A549 (cell line): Measurements from ENCODE around the gene NRXN3. TPM values are rescaled to one million over a fixed set of nuclear protein-coding genes. Genes with fewer than 3 reads are reported as not detected.

Source experiments
- ATAC-seq, 2 experiments: fragments of 200-7000 bp in 1 of 2; fragments of >200 bp in 1 of 2; cut with Nextera tagmentation in 1 of 2; cut with Tn5 transposase in 1 of 2; 3 replicates each; pipeline versions ENCODE4 v1.8.0 to v1.9.1; 2018 to 2020; ENCODE audit warnings: mild to moderate bottlenecking in 1 of 2, moderate library complexity in 1 of 2
- CTCF ChIA-PET: fragments of 300-600 bp; sonication (Branson Sonifier 250); formaldehyde crosslinking; extraction: SDS; loops from one replicate; lab custom pipeline; 2021; ENCODE audit warnings: antibody characterized with exemption, inconsistent platforms; lab: Yijun Ruan, JAX
- POLR2A ChIA-PET: fragments of 350-600 bp; formaldehyde crosslinking; extraction: SDS; loops from one replicate; lab custom pipeline; 2021; ENCODE audit warnings: antibody characterized with exemption, inconsistent platforms; lab: Yijun Ruan, JAX
- DNase-seq, 2 experiments: peaks; one replicate each; pipeline versions ENCODE4 v3.0.0 to v3.0.0-alpha.2; 2011 to 2016; ENCODE audit warnings: low read depth in 1 of 2, low spot score in 1 of 2
- FAIRE-seq: peaks from 2 replicates; lab custom pipeline; 2011; peaks lifted over from hg19 to GRCh38; lab: Jason Lieb, UNC
- H3K27ac ChIP-seq, 2 experiments: fragments of >200 bp; sonication (Bioruptor Twin); formaldehyde crosslinking; 3 replicates each; pipeline ENCODE4 v1.5.1; 2016 to 2017
- H3K4me1 ChIP-seq: fragments of >200 bp; sonication (Bioruptor Twin); formaldehyde crosslinking; 3 replicates; pipeline ENCODE4 v1.6.1; 2016
- H3K4me2 ChIP-seq: fragments of >200 bp; sonication (Bioruptor Twin); formaldehyde crosslinking; 3 replicates; pipeline ENCODE4 v1.6.1; 2016
- H3K4me3 ChIP-seq: fragments of >200 bp; sonication (Bioruptor Twin); formaldehyde crosslinking; 3 replicates; pipeline ENCODE4 v1.5.1; 2016
- H3K9me3 ChIP-seq: fragments of >200 bp; sonication (Bioruptor Twin); formaldehyde crosslinking; 3 replicates; pipeline ENCODE4 v1.6.1; 2016
- ATOH8 ChIP-seq: fragments of 250-450 bp; sonication (Bioruptor Pico); IDR thresholded peaks from 2 replicates; pipeline ENCODE4 v1.5.0; 2020; ENCODE audit warnings: low read depth, mild to moderate bottlenecking, moderate library complexity
- CBX2 ChIP-seq: fragments of 200-600 bp; sonication (generic); IDR thresholded peaks from 2 replicates; pipeline ENCODE4 v1.6.1; 2016; ENCODE audit warnings: low read depth, mild to moderate bottlenecking, borderline replicate concordance
- CEBPB ChIP-seq, 2 experiments: fragments of >200 bp in 1 of 2; sonication (Bioruptor Twin) in 1 of 2; formaldehyde crosslinking in 1 of 2; IDR thresholded peaks; 2 replicates each; pipeline ENCODE4 v1.6.1; 2012 to 2016
- CHD2 ChIP-seq: fragments of 150-350 bp; IDR thresholded peaks from 2 replicates; pipeline ENCODE4 v1.6.1; 2014; ENCODE audit warnings: low read length; ENCODE audit not compliant: partially characterized antibody
- CTCF ChIP-seq: fragments of >200 bp; sonication (Bioruptor Twin); formaldehyde crosslinking; IDR thresholded peaks from 3 replicates; pipeline ENCODE4 v1.5.1; 2016
- EHF ChIP-seq: fragments of 250-450 bp; sonication (Bioruptor Pico); IDR thresholded peaks from 2 replicates; pipeline ENCODE4 v1.5.0; 2020; ENCODE audit warnings: mild to moderate bottlenecking
- EHMT2 ChIP-seq: fragments of 200-600 bp; sonication (generic); IDR thresholded peaks from 2 replicates; pipeline ENCODE4 v1.6.1; 2016; ENCODE audit warnings: antibody characterized with exemption, low read depth, mild to moderate bottlenecking, moderate library complexity
- EP300 ChIP-seq, 2 experiments: fragments of >200 bp; sonication (Bioruptor Twin); formaldehyde crosslinking; IDR thresholded peaks; 2 replicates in 1 of 2; 3 replicates in 1 of 2; pipeline ENCODE4 v1.6.1; 2016 to 2017
- FOSB ChIP-seq: fragments of 250-450 bp; sonication (Bioruptor Pico); IDR thresholded peaks from 2 replicates; pipeline ENCODE4 v1.5.0; 2020; ENCODE audit warnings: mild to moderate bottlenecking, moderate library complexity
- FOSL2 ChIP-seq, 2 experiments: fragments of 450-650 bp in 1 of 2; fragments of >200 bp in 1 of 2; sonication (Bioruptor Twin) in 1 of 2; formaldehyde crosslinking; IDR thresholded peaks; 2 replicates each; pipeline versions ENCODE4 v1.5.0 to v1.6.1; 2016 to 2020; ENCODE audit warnings: mild to moderate bottlenecking in 1 of 2, moderate library complexity in 1 of 2
- GATA3 ChIP-seq: IDR thresholded peaks from 2 replicates; pipeline ENCODE4 v1.6.1; 2012; ENCODE audit warnings: borderline replicate concordance
- HDAC2 ChIP-seq: fragments of 200-600 bp; sonication (generic); IDR thresholded peaks from 2 replicates; pipeline ENCODE4 v1.6.1; 2016
- HOXA7 ChIP-seq: fragments of 250-450 bp; sonication (Bioruptor Pico); IDR thresholded peaks from 2 replicates; pipeline ENCODE4 v1.5.0; 2020; ENCODE audit warnings: mild to moderate bottlenecking, moderate library complexity
- KDM5A ChIP-seq: fragments of 200-600 bp; sonication (generic); IDR thresholded peaks from 2 replicates; pipeline ENCODE4 v1.6.1; 2016; ENCODE audit warnings: antibody characterized with exemption, mild to moderate bottlenecking
- MAFK ChIP-seq: fragments of 450-650 bp; IDR thresholded peaks from 2 replicates; pipeline ENCODE4 v1.6.1; 2014; ENCODE audit not compliant: partially characterized antibody
- MAX ChIP-seq: IDR thresholded peaks from 2 replicates; pipeline ENCODE4 v1.6.1; 2012
- NPAS2 ChIP-seq: fragments of 250-450 bp; sonication (Bioruptor Pico); IDR thresholded peaks from 2 replicates; pipeline ENCODE4 v1.8.0; 2022; ENCODE audit warnings: mild to moderate bottlenecking, moderate library complexity, borderline replicate concordance
- NR3C1 ChIP-seq: fragments of >200 bp; sonication (Bioruptor Twin); formaldehyde crosslinking; IDR thresholded peaks from 3 replicates; pipeline ENCODE4 v1.6.1; 2017
- PBX3 ChIP-seq: IDR thresholded peaks from 2 replicates; pipeline ENCODE4 v1.6.1; 2012
- POLR2A ChIP-seq: IDR thresholded peaks from 2 replicates; pipeline ENCODE4 v1.6.1; 2012; ENCODE audit warnings: mild to moderate bottlenecking, low read length
- POLR2AphosphoS2 ChIP-seq: conservative IDR thresholded peaks from 2 replicates; pipeline ENCODE4 v1.6.1; 2012; ENCODE audit warnings: low read length, improper control_type of control experiment, inconsistent platforms
- RARB ChIP-seq: fragments of 250-450 bp; sonication (Bioruptor Pico); IDR thresholded peaks from 2 replicates; pipeline ENCODE4 v1.8.0; 2021; ENCODE audit warnings: mild to moderate bottlenecking, moderate library complexity
- RFX5 ChIP-seq: fragments of 450-650 bp; IDR thresholded peaks from 2 replicates; pipeline ENCODE4 v1.7.1; 2014; ENCODE audit warnings: antibody characterized with exemption, mild to moderate bottlenecking, moderate library complexity
- TP53 ChIP-seq: fragments of 250-450 bp; sonication (Bioruptor Pico); IDR thresholded peaks from 2 replicates; pipeline ENCODE4 v1.5.0; 2021; ENCODE audit warnings: mild to moderate bottlenecking, moderate library complexity
- ZFP36 ChIP-seq: fragments of 450-650 bp; IDR thresholded peaks from 2 replicates; pipeline ENCODE4 v1.6.1; 2014; ENCODE audit warnings: borderline replicate concordance; ENCODE audit not compliant: partially characterized antibody
- ZNF302 ChIP-seq: fragments of 250-450 bp; sonication (Bioruptor Pico); IDR thresholded peaks from 2 replicates; pipeline ENCODE4 v1.9.0; 2021; ENCODE audit warnings: inconsistent platforms, mild to moderate bottlenecking, moderate library complexity
- WGBS: methylation state at CpG from one replicate; pipeline ENCODE4 v1.1.6; 2017; ENCODE audit errors: missing lambda C conversion rate; 5-methylcytosine and 5-hydroxymethylcytosine counted together
- polyA plus RNA-seq, 4 experiments: library from polyadenylated mRNA; depleted of rRNA in 3 of 4; stranded (reverse); fragments of >200 nt; fragmentation: RNase III in 1 of 4; extraction: RNeasy Plus Mini Kit Qiagen cat#74134 plus additional on column Dnase treatment in 1 of 4; gene quantifications; 2 replicates in 3 of 4; 3 replicates in 1 of 4; pipeline ENCODE4 v1.2.3, GENCODE V29; 2011 to 2017

Gene NRXN3
- polyA plus RNA-seq, 2 of the 4 experiments (the other 2 are of a cell fraction): 0.62 to 2.3 TPM

GRCh38 chr14:78637908-78638475, 467.8 kb downstream of the NRXN3 start (continued):
- TF ChIP-seq ZNF302 (CRISPR knock-in tag): no peak
- TF ChIP-seq ZFP36: no peak
- no peak for TF ChIP-seq POLR2AphosphoS2
- TF ChIP-seq NPAS2: no peak
- no peak for TF ChIP-seq CTCF
- no peak for TF ChIP-seq MAFK
- TF ChIP-seq POLR2A: no peak
- no peak for TF ChIP-seq GATA3
- no peak for TF ChIP-seq PBX3
- TF ChIP-seq, all 56 proteins: peak for 0

- FAIRE-seq (no peak), DNase-seq (no peak), ATAC-seq (no peak)
- WGBS: 0% methylated on average over 3 of the region's 3 CpGs
- TF ChIP-seq FOSB: no peak
- no peak for TF ChIP-seq CHD2
- no peak for TF ChIP-seq RARB (CRISPR knock-in tag)
- TF ChIP-seq KDM5A: no peak
- TF ChIP-seq EHMT2: no peak
- TF ChIP-seq CEBPB (IDR thresholded peaks at IDR 0.05): no peak
- TF ChIP-seq NR3C1: no peak
- TF ChIP-seq MAX: no peak
- no peak for TF ChIP-seq FOSL2 (IDR thresholded peaks at IDR 0.05)
- TF ChIP-seq FOSL2 (CRISPR knock-in tag; IDR thresholded peaks at IDR 0.05): no peak
- TF ChIP-seq RFX5: no peak
- TF ChIP-seq EP300 (IDR thresholded peaks at IDR 0.05): no peak
- TF ChIP-seq HOXA7 (CRISPR knock-in tag): no peak
- no peak for TF ChIP-seq CBX2
- no peak for TF ChIP-seq POLR2A
- TF ChIP-seq TP53 (CRISPR knock-in tag): no peak
- TF ChIP-seq ATOH8 (CRISPR knock-in tag): no peak
- TF ChIP-seq HDAC2: no peak
- no peak for TF ChIP-seq ZNF302 (CRISPR knock-in tag)
- TF ChIP-seq EHF (CRISPR knock-in tag): no peak
- TF ChIP-seq GATA3: no peak
- CTCF ChIA-PET: no interaction called here
- Histone ChIP-seq H3K27ac (no peak overlapping the region), H3K4me2 (no peak overlapping the region), H3K4me3 (no peak overlapping the region), H3K9me3 (no peaks in the 10 kb centered on the region), H3K4me1 (no peaks in the 10 kb centered on the region)
- POLR2A ChIA-PET: no interaction called here
These were observed 468.8 kb downstream of the NRXN3 start for GRCh38 chr14:78638926-78639325.
